ENCODE measurements around the gene RALA.
"Not testable (repeated sequence)": the region's sequence is repeated elsewhere in the genome, so short reads cannot be mapped to it uniquely, and the experiment has no call there.

RALA gene

DNA sequence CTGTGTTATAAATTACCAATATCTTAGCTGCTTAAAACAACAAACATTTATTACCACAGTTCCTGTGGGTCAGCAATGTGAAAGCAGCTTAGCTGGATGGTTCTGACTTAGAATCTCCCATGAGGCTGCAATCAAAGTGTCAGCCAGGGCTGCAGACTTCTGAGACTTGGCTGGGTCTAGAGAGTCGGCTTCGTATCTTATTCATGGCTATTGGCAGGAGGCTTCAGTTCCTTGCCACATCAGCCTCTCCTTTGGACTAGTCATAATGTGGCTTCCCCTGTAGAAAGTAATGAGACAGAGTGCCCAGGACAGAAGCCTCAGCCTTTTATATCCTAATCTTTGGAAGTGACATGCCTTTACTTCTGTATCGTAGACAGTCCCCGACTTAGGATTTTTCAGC is 27.3 kb downstream of the RALA start:
- no peak for FAIRE-seq

DNA sequence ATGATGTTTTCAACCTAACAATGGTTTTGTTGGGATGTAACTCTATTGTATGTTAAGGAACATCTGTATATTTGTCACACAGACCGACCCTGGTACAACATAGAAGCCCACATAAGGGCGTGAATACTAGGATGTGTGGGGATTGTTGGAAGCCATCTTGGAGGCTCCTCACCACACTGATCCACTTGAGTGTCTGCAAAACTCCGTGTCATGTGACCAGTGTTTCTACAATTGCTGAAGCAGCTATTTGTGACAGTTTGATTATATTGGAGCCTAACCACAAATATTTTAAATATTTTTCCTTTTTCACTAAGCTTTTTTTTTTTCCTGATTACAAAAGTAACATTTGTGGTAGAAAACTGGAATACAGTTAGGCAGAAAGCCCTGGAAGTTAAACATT is 27.9 kb downstream of the RALA start:
- no peak for FAIRE-seq

DNA sequence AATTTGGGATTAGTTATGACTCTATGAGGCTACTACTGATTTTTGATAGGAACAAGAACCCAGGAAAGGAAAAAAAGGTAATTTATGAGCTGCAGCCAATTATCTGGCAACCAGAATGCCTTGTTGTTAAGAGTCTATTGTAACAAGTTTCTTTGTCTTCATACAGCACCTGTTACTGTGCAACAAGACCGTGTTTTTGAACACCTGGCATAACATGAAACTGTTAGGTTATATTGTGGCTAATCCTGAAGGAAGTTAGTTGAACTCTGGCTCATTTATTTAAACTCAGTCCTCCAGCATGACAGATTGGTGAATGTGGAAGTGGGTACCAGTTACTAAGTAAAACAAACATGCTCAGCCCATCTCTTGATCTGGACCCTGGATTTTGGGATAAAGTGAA is 33.0 kb downstream of the RALA start:
- FAIRE-seq, result no peak

DNA sequence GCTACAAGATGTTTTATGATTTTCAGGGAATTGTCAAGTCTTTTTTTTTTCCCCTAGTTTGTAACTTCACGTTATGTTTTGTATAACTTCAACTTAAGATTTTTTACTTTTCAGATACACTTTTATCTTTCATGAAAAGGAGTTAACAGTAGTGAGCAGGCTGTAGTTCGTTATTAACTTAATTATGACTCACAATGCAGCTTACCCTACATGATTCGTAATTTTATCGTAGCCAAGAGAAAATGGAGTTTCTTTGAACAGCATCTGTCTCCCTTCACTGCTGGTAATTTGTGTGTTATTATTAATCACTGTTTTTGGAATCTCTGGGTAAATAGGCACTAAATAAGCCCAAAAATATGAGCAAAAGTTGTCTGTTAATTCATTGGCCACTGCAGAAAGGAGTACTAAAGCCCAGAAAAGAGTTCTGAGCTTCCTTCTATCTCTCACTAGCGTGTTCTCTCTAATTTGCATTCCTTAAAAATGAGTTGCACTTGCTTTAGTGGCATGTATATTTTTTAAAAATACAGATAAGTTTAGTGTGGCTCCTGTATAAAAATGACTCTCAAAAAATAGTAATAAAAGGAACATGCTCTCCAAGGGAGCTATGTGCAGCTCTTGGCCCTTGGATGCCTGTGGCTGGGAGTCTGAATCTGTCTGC is 36.1 kb downstream of the RALA start:
- FAIRE-seq, result no peak

DNA sequence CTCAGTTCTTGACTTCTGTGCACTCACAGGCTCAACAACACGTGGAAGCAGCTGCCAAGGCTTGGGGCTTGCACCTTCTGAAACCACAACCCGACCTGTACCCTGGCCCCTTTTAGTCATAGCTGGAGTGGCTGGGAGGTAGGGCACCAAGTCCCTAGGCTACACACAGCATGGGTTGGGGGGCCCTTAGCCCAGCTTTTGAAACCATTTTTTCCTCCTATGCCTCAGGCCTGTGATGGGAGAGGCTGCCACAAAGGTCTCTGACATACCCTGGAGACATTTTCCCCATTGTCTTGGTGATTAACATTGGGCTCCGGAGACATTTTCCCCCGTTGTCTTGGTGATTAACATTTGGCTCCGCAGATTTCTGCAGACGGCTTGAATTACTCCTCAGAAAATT is 38.6 kb downstream of the RALA start:
- no peak for FAIRE-seq

DNA sequence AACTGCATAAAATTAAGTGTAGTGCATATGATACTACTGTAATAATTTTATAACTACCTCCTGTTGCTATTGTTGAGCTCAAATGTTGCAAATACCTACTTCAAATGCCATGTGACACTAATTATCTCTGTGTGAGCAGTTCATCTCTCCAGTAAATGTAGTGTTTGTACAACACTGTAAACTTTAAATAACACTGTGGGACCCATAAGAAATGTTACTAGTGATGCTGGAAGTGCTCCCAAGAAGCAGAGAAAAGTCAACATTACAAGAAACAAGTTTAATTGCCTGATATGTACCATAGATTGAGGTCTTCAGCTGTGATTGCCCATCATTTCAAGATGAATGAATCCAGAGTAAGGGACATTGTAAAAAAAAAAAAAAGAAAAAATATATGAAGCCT is 39.9 kb downstream of the RALA start:
- no peak for FAIRE-seq

GRCh38 chr7:39664057-39664456 is 40.7 kb downstream of the RALA start:
- FAIRE-seq, result no peak

DNA sequence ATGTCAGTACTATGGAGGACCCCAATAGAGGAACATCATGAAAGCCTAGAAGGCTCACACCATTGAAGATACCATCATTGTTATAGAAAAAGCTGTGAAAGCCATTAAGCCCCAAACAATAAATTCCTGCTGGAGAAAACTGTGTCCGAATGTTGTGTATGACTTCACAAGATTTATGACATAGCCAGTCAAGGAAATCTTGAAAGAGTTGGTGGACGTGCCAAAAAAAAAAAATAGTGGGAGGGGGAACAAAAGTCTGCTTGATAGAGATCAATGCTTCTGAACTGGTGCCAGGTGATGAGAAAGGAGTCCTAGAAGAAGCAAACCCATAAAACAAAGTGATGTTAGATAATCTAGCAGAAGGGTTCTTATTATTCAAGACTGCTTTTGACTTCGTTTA is 41.2 kb downstream of the RALA start:
- FAIRE-seq, result no peak

DNA sequence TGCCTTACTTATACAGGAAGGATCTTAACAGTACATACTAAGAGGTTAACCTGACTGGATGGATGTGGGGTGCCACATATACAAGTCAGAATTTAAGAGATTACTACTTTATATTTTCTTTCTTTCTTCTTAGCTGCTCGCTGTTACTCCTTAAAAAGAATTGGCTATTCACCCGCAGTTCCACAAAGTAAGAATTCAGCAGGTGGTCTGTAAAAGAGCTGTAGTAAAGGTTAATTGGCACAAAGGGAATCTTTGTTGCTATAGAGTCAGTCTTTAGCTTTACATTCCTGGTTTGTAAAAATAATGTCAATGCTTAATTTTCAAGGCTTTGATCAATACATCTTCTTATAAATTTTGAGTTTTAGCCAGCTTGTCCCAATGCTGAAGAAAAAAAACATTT is 43.2 kb downstream of the RALA start:
- FAIRE-seq, result no peak

GRCh38 chr7:39667341-39667923 is 44.1 kb downstream of the RALA start:
- FAIRE-seq, result no peak

DNA sequence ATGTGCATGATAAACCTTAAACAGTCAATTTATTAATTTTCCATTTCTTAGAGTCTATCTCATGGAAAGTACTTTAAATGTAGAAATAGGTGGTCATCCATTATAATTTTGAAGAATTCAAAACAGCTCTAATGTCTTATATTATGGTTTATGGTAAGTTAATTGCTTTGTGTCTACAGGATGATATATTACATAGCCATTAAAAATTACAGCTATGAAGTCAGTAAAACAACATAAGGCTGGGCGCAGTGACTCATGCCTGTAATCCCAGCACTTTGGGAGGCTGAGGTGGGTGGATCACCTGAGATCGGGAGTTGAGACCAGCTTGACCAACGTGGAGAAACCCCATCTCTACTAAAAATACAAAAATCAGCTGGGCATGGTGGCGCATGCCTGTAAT is 44.9 kb downstream of the RALA start:
- not testable (repeated sequence) for FAIRE-seq

DNA sequence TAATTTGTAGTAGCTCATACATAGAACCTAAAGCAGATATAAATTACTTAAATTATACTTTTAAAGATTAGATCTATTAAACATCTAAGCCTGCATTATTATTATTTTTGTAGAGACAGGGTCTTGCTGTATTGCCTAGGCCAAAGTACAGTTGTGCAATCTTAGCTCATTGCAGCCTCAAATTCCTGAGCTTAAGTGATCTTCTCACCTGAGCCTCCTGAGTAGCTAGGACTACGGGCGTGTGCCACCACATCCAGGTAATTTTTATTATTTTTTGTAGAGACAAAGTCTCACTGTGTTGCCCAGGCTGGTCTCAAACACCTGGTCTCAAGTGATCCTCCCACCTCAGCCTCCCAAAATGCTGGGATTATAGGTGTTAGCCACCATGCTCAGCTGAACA is 46.7 kb downstream of the RALA start:
- no peak for FAIRE-seq

- FAIRE-seq, result no peak
Observed at GRCh38 chr7:39670934-39671333, 47.6 kb downstream of the RALA start.

DNA sequence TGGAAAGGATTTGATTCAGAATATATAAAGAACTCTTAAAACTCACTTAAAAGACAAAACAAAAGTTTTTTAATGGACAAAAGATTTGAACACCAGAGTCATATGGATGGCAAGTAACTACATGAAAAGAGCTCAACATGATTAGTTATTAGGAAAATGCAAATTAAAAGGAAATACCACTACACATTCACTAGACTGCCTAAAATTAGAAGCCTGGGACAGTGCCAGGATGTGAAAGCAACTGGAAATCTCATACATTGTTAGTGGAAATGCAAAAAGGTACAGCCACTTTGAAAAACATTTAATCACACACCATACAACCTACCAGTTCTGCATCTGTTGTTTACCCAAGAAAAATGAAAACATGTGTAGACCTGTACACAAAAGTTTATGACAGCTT is 48.8 kb downstream of the RALA start:
- FAIRE-seq, result no peak

DNA sequence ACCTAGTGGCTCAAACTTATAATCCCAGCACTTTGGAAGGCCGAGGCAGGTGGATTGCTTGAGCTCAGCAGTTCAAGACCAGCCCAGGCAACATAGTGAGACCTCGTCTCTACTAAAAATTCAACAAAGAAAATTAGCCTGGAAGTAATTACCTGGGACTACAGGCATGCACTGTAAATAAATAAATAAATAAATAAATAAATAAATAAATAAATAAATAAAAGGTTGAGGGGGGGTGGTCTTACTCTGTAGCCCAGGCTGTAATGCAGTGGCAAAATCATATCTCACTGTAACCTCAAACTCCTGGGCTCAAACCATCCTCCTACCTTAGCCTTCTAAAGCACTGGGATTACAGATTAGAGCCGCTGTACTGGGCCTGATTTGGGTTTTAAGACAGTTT is 50.5 kb downstream of the RALA start:
- no peak for FAIRE-seq

GRCh38 chr7:39674406-39674805 is 51.0 kb downstream of the RALA start:
- FAIRE-seq, result no peak

GRCh38 chr7:39676346-39676745 is 53.0 kb downstream of the RALA start:
- FAIRE-seq, result no peak

DNA sequence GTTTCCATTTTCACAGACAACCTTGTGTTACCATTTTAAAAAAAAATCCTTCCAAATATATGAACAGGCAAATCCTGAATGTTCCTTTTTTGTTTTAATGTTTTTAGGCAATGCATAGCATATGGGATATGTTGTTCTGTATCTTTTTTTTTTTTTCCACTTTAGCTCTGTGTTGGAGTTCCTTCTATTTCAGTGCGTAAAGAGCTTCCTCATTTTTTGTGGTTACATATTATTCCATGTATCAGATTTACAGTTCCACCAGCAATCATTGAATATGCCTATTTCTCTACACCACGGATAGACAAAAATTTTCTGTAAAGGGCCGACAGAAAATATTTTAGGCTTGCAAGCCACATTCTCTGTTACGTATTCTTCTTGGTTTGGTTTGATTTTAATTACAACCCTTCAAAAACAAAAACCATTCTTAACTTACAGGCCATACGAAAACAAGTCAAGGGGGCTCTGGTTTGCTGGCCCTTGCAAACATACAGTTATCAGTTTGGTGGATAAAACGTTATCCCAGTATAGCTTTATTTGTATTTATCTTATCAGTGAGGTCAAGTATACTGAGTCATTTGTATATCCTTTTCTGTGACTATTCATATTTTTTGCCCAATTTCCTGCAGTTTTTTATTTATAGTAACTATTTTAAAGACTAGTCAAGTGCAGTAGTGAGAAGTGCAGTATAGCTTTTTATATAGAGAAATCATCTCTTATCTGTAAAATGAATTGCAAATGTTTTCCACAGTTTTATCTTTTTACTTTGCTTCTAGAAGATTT is 55.7 kb downstream of the RALA start:
- FAIRE-seq, result no peak

GRCh38 chr7:39679874-39680273 is 56.5 kb downstream of the RALA start:
- not testable (repeated sequence) for FAIRE-seq

- FAIRE-seq, result no peak
Observed at GRCh38 chr7:39681887-39682441, 58.6 kb downstream of the RALA start.

GRCh38 chr7:39683216-39683845 is 60.0 kb downstream of the RALA start:
- no peak for FAIRE-seq

GRCh38 chr7:39686261-39686924 is 63.0 kb downstream of the RALA start:
- FAIRE-seq, result no peak
